CD14-positive monocyte (primary cell): ENCODE measurements around the gene CYP39A1. TPM values are rescaled to one million over a fixed set of nuclear protein-coding genes. Genes with fewer than 3 reads are reported as not detected.

Experiments used
- DNase-seq, 3 donors: peaks; one replicate each; pipeline ENCODE4 v3.0.0-alpha.2; 2011 to 2022
- H2AFZ ChIP-seq: 2 replicates; pipeline ENCODE4 v1.6.0; 2012; ENCODE audit warnings: mild to moderate bottlenecking, low read depth, low read length, inconsistent platforms; ENCODE audit not compliant: insufficient read depth, poor library complexity, severe bottlenecking
- H3K27ac ChIP-seq, 2 donors: 1 replicate in 1 of 2; 2 replicates in 1 of 2; pipeline ENCODE4 v1.5.1; 2012 to 2013; ENCODE audit warnings: low read length in 2 of 2, control low read depth in 1 of 2, inconsistent platforms in 1 of 2, low read depth in 1 of 2, mild to moderate bottlenecking in 1 of 2
- H3K27me3 ChIP-seq, 2 donors: one replicate each; pipeline versions ENCODE4 v1.6.0 to v1.6.1; 2011 to 2013; ENCODE audit warnings: low read length in 2 of 2; ENCODE audit not compliant: control insufficient read depth in 2 of 2, insufficient read depth in 2 of 2
- H3K36me3 ChIP-seq, 2 donors: replicated peaks in 1 of 2; 1 replicate in 1 of 2; 2 replicates in 1 of 2; pipeline versions ENCODE4 v1.5.1 to v1.6.1; 2012 to 2013; ENCODE audit warnings: low read length in 2 of 2, control low read depth in 1 of 2, inconsistent platforms in 1 of 2, mild to moderate bottlenecking in 1 of 2; ENCODE audit not compliant: insufficient read depth in 2 of 2, control insufficient read depth in 1 of 2
- H3K4me1 ChIP-seq, 2 donors: 1 replicate in 1 of 2; 2 replicates in 1 of 2; pipeline versions ENCODE4 v1.5.1 to v1.6.1; 2012 to 2013; ENCODE audit warnings: low read length in 2 of 2, control low read depth in 1 of 2, inconsistent platforms in 1 of 2, mild to moderate bottlenecking in 1 of 2, moderate library complexity in 1 of 2; ENCODE audit not compliant: insufficient read depth in 2 of 2, control insufficient read depth in 1 of 2
- H3K4me2 ChIP-seq: replicated peaks from 2 replicates; pipeline ENCODE3; 2012; ENCODE audit warnings: low read length, moderate library complexity, mild to moderate bottlenecking; ENCODE audit not compliant: poor library complexity, severe bottlenecking; ENCODE audit errors: extremely low read depth
- H3K4me3 ChIP-seq, 3 experiments: fragments of 200-600 bp in 1 of 3; sonication (generic) in 1 of 3; replicated peaks in 1 of 3; 1 replicate in 2 of 3; 2 replicates in 1 of 3; pipeline ENCODE4 v1.5.1; 2011 to 2013; ENCODE audit warnings: low read length in 3 of 3, mild to moderate bottlenecking in 3 of 3, control low read depth in 2 of 3, low read depth in 2 of 3, inconsistent platforms in 1 of 3, moderate library complexity in 1 of 3
- H3K79me2 ChIP-seq: 2 replicates; pipeline ENCODE4 v1.6.0; 2012; ENCODE audit warnings: mild to moderate bottlenecking, control low read depth, inconsistent platforms, low read length, moderate library complexity; ENCODE audit not compliant: insufficient read depth
- H3K9ac ChIP-seq: 2 replicates; pipeline ENCODE4 v1.6.0; 2017; ENCODE audit warnings: low read length, mild to moderate bottlenecking; ENCODE audit not compliant: insufficient read depth, poor library complexity, severe bottlenecking
- H3K9me3 ChIP-seq, 2 donors: replicated peaks in 1 of 2; 1 replicate in 1 of 2; 2 replicates in 1 of 2; pipeline versions ENCODE4 v1.5.1 to v1.6.1; 2012 to 2013; ENCODE audit warnings: low read length in 2 of 2, control low read depth in 1 of 2; ENCODE audit not compliant: control insufficient read depth in 1 of 2, insufficient read depth in 1 of 2
- H4K20me1 ChIP-seq: 2 replicates; pipeline ENCODE4 v1.6.0; 2012; ENCODE audit warnings: mild to moderate bottlenecking, low read length, control low read depth, moderate library complexity; ENCODE audit not compliant: insufficient read depth
- H3K27ac Mint-ChIP-seq, 7 donors: one replicate each; pipeline ENCODE4 v1.8.0; 2020; ENCODE audit warnings: mild to moderate bottlenecking in 7 of 7, mixed read lengths in 7 of 7, moderate library complexity in 6 of 7, inconsistent platforms in 2 of 7
- H3K27me3 Mint-ChIP-seq, 3 donors: one replicate each; pipeline ENCODE4 v1.8.0; 2021 to 2022; ENCODE audit warnings: low read depth in 3 of 3, mild to moderate bottlenecking in 3 of 3, mixed read lengths in 3 of 3, moderate library complexity in 3 of 3, inconsistent platforms in 1 of 3
- H3K36me3 Mint-ChIP-seq, 2 donors: one replicate each; pipeline ENCODE4 v1.8.0; 2020; ENCODE audit warnings: mixed read lengths in 2 of 2, inconsistent platforms in 1 of 2, mild to moderate bottlenecking in 1 of 2
- H3K4me1 Mint-ChIP-seq: one replicate; pipeline ENCODE4 v1.8.0; 2020; ENCODE audit warnings: mild to moderate bottlenecking, mixed read lengths
- H3K4me3 Mint-ChIP-seq, 2 donors: one replicate each; pipeline ENCODE4 v1.8.0; 2020; ENCODE audit warnings: mild to moderate bottlenecking in 2 of 2, mixed read lengths in 2 of 2, moderate library complexity in 1 of 2
- H3K9me3 Mint-ChIP-seq, 7 donors: one replicate each; pipeline ENCODE4 v1.8.0; 2020 to 2022; ENCODE audit warnings: mixed read lengths in 7 of 7, mild to moderate bottlenecking in 6 of 7, moderate library complexity in 6 of 7, inconsistent platforms in 2 of 7
- CTCF ChIP-seq: fragments of 200-600 bp; IDR thresholded peaks from one replicate; pipeline ENCODE4 v1.8.0; 2022; ENCODE audit warnings: antibody characterized with exemption, mild to moderate bottlenecking
- WGBS: methylation state at CpG from one replicate; pipeline ENCODE4 v1.1.5; 2013; ENCODE audit warnings: missing lambda C conversion rate; ENCODE audit not compliant: insufficient coverage; 5-methylcytosine and 5-hydroxymethylcytosine counted together
- intact Hi-C, 2 donors: fragments of 100-400 bp; cut with micrococcal nuclease; formaldehyde crosslinking; loops; one replicate each; pipeline versions ENCODE4 v1.15.0 to v1.15.1; 2023
- polyA plus RNA-seq, 3 donors: library from polyadenylated mRNA; depleted of rRNA in 1 of 3; unstranded in 2 of 3; stranded (reverse) in 1 of 3; fragments of 300-500 nt in 2 of 3; fragments of >200 nt in 1 of 3; fragmentation: Illumina TruSeq in 2 of 3; gene quantifications; 1 replicate in 2 of 3; 2 replicates in 1 of 3; pipeline ENCODE4 v1.2.3, GENCODE V29; 2012 to 2021

Gene CYP39A1
- polyA plus RNA-seq, 3 donors: not detected

- no CpG with 5 or more reads among the region's 1 CpG for WGBS
- H2AFZ ChIP-seq: no peak overlapping the region
Observed at GRCh38 chr6:46632053-46632452, 20.6 kb downstream of the CYP39A1 start.

GRCh38 chr6:46629691-46630090 lies 22.9 kb downstream of the CYP39A1 start:
- H3K36me3 Mint-ChIP-seq: no peaks in the 10 kb centered on the region
- WGBS: 93% methylated on average over 5 of the region's 7 CpGs
- H3K9me3 Mint-ChIP-seq: no peaks in the 10 kb centered on the region
- Histone ChIP-seq H3K27ac (no peak overlapping the region), H3K9me3 (no peaks in the 10 kb centered on the region), H3K4me3 (no peak overlapping the region), H3K9ac (no peak overlapping the region), H3K36me3 (no peaks in the 10 kb centered on the region), H3K4me2 (no peak overlapping the region), H3K4me1 (no peaks in the 10 kb centered on the region), H2AFZ (no peak overlapping the region), H3K79me2 (no peaks in the 10 kb centered on the region), H4K20me1 (no peaks in the 10 kb centered on the region), H3K27me3 (no peaks in the 10 kb centered on the region)
- H3K27me3 Mint-ChIP-seq: peaks cover 0 to 2% (median 0%) of the 10 kb centered on the region in 3 donors
- no peak for DNase-seq
- TF ChIP-seq CTCF: no peak
- H3K4me1 Mint-ChIP-seq: no peaks in the 10 kb centered on the region
- H3K27ac Mint-ChIP-seq: no peak overlapping the region
- intact Hi-C loops: no loop called here
- no peak overlapping the region for H3K4me3 Mint-ChIP-seq

More at GRCh38 chr6:46632053-46632452, 20.6 kb downstream of the CYP39A1 start:
- Mint-ChIP-seq H3K27ac (no peak overlapping the region), H3K4me1 (no peaks in the 10 kb centered on the region), H3K27me3 (peaks cover 0 to 2% (median 0%) of the 10 kb centered on the region in 3 donors), H3K36me3 (no peaks in the 10 kb centered on the region), H3K4me3 (no peak overlapping the region), H3K9me3 (no peaks in the 10 kb centered on the region)
- TF ChIP-seq CTCF: no peak
- Histone ChIP-seq H3K4me3 (no peak overlapping the region), H3K9ac (no peak overlapping the region), H4K20me1 (no peaks in the 10 kb centered on the region), H3K4me1 (no peaks in the 10 kb centered on the region), H3K27ac (no peak overlapping the region), H3K4me2 (no peak overlapping the region), H3K79me2 (no peaks in the 10 kb centered on the region), H3K9me3 (no peaks in the 10 kb centered on the region), H3K27me3 (no peaks in the 10 kb centered on the region), H3K36me3 (no peaks in the 10 kb centered on the region)
- DNase-seq: no peak
- intact Hi-C loops: no loop called here
